Muscle of arm (tissue), 12 donors: ENCODE measurements around the gene GAGE13. TPM values are rescaled to one million over a fixed set of nuclear protein-coding genes. Genes with fewer than 3 reads are reported as not detected.
"Not testable (repeated sequence)": the region's sequence is repeated elsewhere in the genome, so short reads cannot be mapped to it uniquely, and the experiment has no call there.

Source experiments
- DNase-seq: peaks from one replicate; pipeline ENCODE4 v3.0.0-alpha.2; 2013
- polyA plus RNA-seq, 12 donors: library from polyadenylated mRNA; unstranded; fragments of 120-200 nt; gene quantifications; one replicate each; pipeline ENCODE4 v1.2.1, GENCODE V29; 2013; ENCODE audit not compliant: insufficient read length in 12 of 12

Gene GAGE13
- polyA plus RNA-seq, 12 donors: not detected

DNA sequence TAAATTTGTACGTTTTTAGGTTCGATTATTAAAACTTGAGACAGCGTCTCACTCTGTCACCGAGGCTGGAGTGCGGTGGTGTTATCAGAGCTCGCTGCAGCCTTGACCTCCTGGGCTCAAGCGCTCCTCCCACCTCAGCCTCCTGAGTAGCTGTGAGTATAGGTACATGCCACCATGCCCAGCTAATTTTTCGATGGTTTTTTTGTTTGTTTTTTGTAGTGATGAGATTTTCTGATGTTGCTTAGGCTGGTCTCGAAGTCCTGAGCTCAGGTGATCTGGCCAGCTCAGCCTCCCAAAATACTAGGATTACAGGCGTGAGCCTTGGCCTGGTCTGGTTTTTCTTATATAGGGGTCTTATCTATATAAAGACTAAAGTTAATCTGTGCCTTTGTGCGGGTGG, 961 bp upstream of the GAGE13 start:
- not testable (repeated sequence) for DNase-seq

DNA sequence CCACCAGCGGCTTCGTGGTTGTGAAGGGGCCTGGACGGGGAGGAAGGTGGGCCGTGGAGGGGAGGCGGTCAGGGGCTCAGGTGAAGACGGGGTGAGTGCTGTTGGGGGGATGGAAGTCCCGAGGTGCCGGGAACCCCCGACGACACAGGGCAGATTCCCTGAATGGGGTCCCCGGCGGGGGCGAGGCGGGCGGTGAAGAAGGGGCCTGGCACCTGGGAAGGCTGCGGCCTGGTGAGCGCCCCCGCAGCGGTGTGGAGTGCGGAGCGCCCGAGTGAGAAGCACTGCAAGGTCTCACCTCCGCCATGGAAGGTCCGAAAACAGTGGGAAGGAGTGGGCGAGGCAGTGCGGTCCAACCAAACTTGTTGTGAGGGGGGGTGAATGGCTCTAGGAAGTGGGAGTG, 459 bp downstream of the GAGE13 start:
- DNase-seq: not testable (repeated sequence)

DNA sequence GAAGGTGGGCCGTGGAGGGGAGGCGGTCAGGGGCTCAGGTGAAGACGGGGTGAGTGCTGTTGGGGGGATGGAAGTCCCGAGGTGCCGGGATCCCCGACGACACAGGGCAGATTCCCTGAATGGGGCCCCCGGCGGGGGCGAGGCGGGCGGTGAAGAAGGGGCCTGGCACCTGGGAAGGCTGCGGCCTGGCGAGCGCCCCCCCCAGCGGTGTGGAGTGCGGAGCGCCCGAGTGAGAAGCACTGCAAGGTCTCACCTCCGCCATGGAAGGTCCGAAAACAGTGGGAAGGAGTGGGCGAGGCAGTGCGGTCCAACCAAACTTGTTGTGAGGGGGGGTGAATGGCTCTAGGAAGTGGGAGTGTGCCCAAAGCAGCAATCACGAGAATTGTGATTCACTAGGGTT, 10.1 kb downstream of the GAGE13 start:
- DNase-seq: not testable (repeated sequence)

DNA sequence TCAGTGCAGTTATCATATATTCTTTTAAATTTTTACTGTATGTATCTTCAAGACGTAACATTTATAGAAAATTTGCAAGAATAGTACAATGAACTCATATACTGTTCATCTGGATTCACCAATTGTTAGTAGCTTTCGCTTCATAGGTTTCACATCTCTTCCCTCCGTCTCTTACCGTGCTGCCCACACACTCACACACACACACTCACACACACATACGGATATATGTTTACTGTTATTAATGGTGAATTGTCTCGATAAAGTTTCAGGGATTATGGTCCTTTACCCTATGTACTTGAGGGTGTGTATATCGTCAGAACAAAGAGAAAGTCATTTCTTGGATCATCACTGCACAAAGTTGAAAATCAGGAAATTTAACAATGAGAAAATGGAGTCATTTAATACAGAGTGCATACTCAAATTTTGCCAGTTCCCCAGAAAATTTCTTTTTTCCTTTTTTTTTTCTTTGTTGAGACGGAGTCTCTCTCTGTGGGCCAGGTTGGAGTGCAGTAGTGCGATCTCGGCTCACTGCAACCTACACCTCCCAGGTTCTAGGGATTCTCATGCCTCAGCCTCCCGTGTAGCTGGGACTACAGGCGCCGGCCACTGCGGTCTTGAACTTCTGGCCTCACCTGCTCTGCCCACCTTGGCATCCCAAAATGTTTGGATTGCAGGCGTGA, 13.3 kb downstream of the GAGE13 start:
- DNase-seq: not testable (repeated sequence)

DNA sequence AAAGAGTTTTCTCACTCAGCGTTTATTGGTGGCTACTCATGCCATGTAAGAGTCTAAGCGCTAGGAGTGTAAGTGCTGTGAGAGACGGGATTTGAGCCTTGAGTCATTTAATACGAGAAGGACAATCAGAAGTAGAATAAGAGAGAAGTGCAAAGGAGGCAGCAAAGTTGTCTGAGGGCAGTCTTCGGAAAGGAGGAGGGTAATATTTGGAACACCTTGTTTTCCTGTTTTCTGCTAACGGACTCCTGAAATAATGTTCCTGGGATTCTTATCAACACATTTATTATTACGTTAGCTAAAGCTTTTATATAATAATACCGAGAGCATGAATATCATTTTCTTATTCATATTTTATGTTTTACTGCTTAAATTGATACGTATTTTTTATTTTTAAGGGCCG, 14.0 kb downstream of the GAGE13 start:
- DNase-seq: not testable (repeated sequence)

DNA sequence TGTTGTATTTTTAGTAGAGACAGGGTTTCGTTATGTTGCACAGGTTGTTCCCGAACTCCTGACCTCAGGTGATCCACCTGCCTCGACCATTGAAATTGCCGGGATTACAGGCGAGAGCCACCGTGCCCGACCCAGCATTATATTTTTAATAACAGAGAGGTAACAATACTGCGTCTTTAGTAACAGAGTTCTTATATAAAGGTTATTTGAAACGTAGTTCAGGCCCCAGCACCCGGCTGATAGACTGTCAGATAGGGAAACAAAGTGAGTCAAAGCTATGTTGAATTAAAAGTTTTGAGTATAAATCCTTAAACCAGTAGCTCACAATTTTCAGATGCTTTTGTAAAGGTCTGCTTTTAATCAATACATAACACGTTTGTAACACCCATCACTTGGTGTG, 14.8 kb downstream of the GAGE13 start:
- not testable (repeated sequence) for DNase-seq

Other genes starting within 250 kb of the GAGE13 start
- 10 to 100 TPM in 11 of 12 donors, not detected in 1; 15.5 to 19.0 (median 17.1) TPM for gene GPKOW, start 207.8 kb upstream of the GAGE13 start, polyA plus RNA-seq
- 1 to 10 TPM in 10 of 12 donors, not detected in 2; 1.2 to 2.3 (median 1.9) TPM for gene MAGIX, start 168.8 kb upstream of the GAGE13 start, polyA plus RNA-seq
- gene PLP2, start 159.7 kb upstream of the GAGE13 start, polyA plus RNA-seq: 100 to 1,000 TPM in 10 of 12 donors, 10 to 100 TPM in 1, not detected in 1; 99.4 to 232 (median 162) TPM
- gene PRICKLE3, start 145.2 kb upstream of the GAGE13 start, polyA plus RNA-seq: 1 to 10 TPM in 10 of 12 donors, not detected in 2; 2.4 to 8.7 (median 3.7) TPM
- gene SYP, start 131.4 kb upstream of the GAGE13 start, polyA plus RNA-seq: 1 to 10 TPM in 5 of 12 donors, under 1 TPM in 6, not detected in 1; 0.59 to 5.9 (median 0.97) TPM
- under 1 TPM in 6 of 12 donors, not detected in 6; 0.03 to 0.39 (median 0.15) TPM for gene CACNA1F, start 98.2 kb upstream of the GAGE13 start, polyA plus RNA-seq
- 10 to 100 TPM in 7 of 12 donors, 1 to 10 TPM in 4, not detected in 1; 8.4 to 18.4 (median 11.0) TPM for gene CCDC22, start 96.1 kb upstream of the GAGE13 start, polyA plus RNA-seq
- gene FOXP3, start 66.9 kb upstream of the GAGE13 start, polyA plus RNA-seq: 1 to 10 TPM in 1 of 12 donors, under 1 TPM in 9, not detected in 2; 0.25 to 1.9 (median 0.47) TPM
- 10 to 100 TPM in 1 of 12 donors, 1 to 10 TPM in 10, not detected in 1; 4.9 to 11.0 (median 7.0) TPM for gene PPP1R3F, start 61.8 kb upstream of the GAGE13 start, polyA plus RNA-seq
- not detected for gene GAGE10, start 27.9 kb upstream of the GAGE13 start, polyA plus RNA-seq
- gene GAGE12J, start 9.5 kb upstream of the GAGE13 start, polyA plus RNA-seq: not detected
- gene GAGE12C, start 200.6 kb downstream of the GAGE13 start, polyA plus RNA-seq: not detected
- not detected for gene GAGE12D, start 210.2 kb downstream of the GAGE13 start, polyA plus RNA-seq
- gene GAGE12E, start 219.7 kb downstream of the GAGE13 start, polyA plus RNA-seq: not detected
- gene GAGE12F, start 229.3 kb downstream of the GAGE13 start, polyA plus RNA-seq: not detected
- not detected for gene GAGE12G, start 238.8 kb downstream of the GAGE13 start, polyA plus RNA-seq
- not detected for gene GAGE12H, start 248.4 kb downstream of the GAGE13 start, polyA plus RNA-seq